Stimulated activated CD8-positive, alpha-beta memory T cell treated with anti-CD3 and anti-CD28 coated beads, Interleukin-15, amount 100 ng/mL, for 1 hour (primary cell): Measurements from ENCODE around the gene AJAP1.

Experiments
- DNase-seq: peaks from one replicate; pipeline ENCODE4 v3.0.0-alpha.2; 2020; ENCODE audit warnings: low read depth

The AJAP1 gene

DNA sequence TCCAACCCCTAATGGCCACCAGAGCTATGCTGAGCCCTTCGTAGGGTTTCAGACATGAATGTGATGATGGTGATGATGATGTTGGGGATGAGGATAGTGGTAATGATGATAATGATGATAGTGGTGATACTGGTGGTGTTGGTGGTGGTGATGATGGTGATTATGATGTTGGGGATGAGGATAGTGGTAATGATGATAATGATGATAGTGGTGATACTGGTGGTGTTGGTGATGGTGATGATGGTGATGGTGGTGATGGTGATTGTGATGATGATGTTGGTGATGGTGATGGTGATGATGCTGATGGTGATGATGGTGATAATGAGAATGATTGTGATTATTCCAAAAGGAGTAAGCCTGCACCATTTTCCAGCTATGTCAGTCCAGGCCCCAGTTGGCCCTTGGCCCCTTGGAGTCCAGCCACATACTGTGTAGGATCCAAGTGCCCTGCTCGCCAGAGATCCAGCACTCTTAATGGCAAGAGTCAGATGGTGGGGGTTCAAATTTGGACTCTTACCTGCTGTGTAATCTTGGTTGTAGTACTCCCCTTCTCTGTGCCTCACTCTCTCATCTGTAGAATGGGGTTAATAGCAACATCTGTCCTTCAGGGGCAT lies 28.3 kb downstream of the AJAP1 start:
- DNase-seq, result no peak

DNA sequence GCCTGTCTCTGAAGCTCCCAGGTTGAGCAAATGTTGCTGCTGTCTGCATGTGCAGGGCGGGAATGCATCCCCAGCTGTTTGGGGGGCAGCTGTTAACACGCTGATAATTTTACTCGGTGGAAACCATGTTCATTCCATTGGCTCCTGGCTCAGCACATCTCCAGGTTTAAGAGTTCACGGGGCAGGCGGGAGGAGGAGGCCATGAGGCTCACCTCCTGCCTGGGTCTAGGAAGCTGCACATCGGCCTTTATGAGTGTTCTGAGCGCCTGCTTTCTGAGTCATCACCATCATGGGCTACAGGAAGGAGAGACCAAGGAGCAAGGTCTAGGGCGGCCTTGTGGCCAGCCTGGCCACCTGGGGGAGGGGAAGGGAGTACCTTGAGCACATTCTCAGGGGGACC lies 29.7 kb downstream of the AJAP1 start:
- no peak for DNase-seq

DNA sequence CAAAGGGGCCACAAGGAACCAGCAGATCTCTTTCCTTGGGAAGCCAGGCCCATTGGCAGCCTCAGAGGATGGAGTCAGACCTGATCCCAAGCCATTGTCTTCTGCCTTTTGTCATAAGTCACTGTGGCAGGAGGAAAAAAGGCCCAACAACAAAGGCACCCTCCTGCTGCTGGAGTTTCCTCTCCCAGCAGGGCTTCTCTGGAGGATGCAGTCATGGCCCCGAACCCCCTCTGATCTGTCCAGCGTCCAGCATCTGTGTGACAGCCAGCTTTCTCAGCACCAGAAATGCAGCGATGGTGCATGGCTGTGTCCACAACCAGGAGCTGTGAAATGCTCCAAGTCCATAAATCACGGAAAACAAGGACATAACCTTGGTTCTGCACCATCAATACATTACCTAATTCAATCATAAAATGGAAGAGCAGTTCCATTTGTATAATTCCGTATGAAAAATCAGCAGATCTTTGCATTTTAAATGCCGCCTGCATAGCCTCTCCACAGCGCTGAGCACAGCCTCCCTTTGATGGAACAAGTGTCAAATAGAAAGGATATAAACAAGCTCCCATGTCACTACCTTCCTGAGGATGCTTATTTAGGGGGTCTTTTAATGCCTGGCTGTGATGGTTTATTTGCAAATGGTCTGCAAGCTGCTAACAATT lies 30.6 kb downstream of the AJAP1 start:
- no peak for DNase-seq

DNA sequence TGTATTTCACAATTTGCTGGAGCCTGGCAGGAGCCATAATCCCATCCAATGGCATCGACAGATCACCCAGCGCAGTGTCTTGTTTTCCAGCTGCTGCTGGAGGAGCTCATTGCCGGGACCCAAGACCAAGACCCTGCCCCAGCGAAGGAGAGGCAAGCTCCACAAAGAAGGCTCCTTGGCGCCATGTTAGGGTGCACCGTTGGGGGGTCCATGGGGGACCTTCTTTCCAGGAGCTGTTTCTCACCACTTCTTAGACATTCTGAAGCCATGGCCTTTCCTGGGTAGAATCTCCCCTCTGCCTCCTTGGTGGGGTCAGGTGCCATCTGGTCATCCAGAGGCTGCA lies 31.1 kb downstream of the AJAP1 start:
- no peak for DNase-seq

DNA sequence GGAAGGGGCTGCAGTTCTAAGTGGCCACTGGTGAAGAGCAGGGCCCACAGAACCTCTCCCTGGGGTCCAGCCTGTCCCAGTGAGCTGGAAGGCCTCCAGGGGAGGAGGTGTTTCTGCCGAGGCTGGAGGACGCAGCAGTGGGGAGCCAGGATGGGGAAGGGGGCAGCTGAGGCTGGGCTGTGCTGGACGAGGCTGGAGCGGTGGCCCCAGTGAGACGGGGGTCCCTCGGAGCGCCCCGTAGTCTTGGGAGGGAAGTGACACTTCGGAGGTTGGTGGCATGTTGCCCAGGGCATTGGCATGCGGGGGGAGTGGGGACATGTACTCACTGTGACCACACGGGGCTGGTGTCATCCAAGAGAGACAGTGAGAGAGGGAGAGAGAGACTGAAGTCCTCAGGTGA lies 33.5 kb downstream of the AJAP1 start:
- no peak for DNase-seq

DNA sequence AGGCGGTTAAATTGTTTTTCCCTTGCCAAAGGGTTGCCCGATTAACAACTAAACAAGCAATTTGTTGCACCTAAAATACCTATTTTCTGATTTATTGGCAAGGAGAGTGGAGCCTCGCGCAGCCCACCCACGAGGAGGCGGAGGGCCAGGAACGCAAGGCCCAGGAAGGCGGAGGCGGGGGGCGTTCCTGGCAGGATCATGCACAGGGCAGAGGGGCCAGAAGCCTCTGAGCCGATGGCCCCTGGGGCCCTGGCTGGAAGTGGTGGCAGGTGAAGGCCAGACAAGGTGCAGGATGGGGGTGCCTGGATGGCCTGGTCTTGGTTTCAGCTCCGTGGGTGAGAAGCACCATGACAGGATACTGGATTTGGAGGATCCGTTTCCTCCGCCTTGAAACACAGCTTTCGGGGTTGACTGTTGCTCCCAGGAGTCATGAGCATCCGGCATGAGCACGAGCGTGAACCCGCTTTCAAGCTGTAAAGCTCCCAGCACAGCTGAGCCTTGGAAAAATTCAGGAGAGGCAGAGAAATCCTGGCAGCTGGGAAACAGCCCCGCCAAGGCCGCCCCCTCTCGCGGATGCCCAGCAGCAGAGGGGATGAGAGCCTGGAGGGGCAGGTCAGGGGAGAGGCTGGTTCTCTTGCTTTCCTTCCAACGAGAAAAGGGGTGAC lies 35.0 kb downstream of the AJAP1 start:
- no peak for DNase-seq

DNA sequence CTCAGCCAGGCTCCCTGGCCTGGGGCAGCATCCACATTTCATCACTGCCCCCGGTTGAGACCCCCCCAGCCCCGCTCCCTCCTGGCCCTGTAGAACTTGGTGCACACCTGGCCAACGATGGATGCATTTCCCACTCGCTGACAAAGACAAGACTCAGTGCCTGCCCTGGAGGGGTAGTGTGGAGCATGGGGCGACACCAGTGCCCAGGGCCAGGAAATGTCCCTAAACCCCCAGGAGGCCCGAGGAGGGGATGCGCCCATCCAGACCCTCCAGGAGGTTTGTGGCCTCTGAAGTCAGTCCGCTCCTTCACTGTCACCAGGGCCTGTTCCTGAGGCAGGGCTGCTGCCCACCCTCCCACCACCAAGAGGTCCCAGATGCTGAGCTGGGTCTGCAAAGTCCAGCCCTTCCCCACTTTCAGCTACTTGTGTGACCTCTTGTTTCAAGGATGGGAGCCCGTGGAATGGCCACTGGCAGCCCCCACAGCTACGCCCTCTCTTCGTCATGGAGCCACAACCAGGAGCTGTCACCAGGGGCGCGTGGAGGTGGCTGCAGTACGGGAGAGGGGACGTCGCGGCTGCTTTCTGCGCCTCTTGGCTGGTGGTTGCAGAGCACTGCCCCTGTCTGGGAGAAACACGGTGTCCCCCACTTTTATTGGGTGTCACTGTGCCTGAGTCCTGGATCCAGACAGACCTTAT lies 35.7 kb downstream of the AJAP1 start:
- DNase-seq, result no peak

DNA sequence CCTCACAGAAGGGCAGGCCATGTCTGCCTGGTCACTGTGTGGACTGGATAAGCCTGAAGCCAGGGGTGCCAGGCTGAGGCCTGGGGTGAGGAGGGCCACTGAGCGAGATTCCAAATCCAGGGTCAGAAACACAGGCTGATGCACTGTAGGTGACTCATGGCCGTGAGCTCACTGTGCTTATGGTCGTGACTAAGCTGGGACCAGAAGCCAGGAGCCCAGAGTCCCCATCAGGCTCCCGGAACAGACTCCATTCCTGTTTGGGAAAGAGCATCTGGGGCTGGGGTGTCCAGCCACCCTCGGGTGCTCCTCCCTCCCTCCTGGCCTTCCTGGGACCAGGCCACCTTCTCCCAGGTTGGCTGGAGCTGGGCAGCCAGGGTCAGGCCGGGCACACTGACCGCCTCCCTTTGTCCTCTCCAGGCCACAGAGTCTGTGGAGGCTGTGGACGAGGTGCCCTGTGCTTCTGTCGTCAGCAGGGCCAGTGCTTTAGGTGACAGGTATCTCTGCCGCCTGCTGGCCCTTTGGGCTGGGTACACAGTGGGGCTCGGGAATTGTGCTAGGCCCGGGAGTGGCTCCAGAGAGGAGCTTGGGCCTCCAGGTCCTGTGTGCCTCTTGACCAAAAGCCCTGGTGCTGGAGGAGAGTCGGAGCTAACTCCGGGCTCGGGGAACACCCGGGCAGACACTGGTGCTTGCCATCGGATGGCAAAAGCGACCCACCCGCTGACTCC lies 36.7 kb downstream of the AJAP1 start:
- no peak for DNase-seq

DNA sequence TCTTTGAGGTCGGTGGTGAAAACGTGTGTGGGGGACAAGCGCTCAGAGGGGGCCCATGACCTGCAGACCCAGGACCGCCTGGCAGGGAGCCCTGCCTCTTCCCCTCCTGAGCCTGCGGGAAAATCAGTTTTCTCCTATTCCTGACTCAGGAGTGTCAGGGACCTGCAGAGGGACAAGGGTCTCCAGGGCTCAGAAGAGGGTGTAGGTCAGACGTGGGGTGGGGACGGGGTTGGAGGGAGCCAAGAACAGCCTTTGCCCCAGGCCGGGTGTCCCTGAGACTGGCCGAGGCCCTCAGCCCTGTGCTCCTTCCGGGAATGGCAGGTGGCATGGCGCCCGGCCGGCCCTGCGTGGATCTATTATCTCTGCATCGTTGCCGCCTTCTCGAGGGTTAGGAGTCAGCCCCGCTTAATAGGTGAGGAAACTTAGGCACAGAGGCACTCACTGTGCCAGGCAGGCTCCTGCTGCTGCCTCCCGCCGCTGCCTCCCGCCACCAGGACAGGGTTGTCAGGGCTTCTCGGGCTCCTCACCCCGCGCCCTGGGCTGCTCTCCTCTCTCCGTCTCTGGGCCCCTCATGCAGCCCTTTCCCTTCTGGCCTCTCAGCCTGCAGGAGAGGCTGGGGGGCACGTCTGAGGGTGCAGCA lies 37.5 kb downstream of the AJAP1 start:
- DNase-seq, result no peak

DNA sequence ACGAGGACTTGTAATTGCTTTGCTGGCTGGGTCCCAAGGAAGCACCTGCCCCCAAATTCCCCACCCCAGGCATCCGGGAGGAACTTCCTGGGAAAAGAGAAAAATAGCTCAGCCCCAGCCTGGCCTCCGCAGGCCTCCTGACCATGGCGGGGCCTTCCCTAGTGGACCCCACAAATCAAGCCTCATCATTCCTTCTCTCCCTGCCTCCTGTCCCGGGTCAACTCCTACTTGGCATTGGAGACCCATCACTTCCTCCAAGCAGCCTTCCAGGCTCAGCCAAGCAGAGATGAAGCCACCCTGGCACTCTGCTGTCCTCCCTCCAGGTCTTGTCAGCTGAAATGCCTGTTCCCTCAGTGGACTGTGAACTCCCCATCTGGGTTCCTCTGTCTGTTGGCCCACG lies 38.0 kb downstream of the AJAP1 start:
- DNase-seq, result no peak

DNA sequence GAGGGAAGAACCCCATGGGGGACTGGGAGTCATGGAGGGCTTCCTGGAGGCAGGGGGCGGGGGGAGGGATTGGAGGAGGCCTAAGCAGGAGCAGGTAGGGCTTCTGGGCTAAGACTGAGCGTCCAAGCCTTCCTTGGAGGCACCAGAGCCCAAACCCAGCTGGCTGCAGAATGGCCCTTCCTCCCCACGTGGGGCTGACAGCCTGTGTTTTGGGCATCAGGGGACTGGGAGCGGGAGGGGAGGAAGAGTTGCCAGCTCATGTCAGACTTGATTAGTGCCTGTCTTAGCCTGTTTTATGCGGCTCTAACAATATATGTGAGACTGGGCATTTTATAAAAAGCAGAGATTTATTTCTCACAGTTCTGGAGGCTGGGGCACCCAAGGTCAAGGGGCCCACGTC lies 38.9 kb downstream of the AJAP1 start:
- DNase-seq, result no peak

DNA sequence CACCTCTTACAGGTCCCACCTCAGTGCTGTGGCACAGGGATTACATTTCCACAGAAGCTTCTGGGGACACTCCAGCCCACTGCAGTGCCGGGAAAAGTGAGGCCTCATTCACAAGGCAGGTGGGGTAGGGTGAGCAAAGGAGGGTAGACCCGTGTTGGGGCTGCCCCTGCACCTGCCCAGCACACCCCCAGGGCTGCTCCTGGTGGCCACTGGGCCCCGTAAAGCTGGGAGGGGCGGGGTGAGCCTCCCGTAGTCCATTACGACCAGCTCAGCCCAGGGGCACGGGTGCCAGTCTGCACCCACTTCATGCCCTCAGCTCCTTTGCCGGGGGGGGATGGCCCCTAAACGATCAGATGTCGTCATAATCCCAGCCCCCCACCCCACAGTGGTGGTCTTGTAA lies 39.5 kb downstream of the AJAP1 start:
- DNase-seq, result no peak

DNA sequence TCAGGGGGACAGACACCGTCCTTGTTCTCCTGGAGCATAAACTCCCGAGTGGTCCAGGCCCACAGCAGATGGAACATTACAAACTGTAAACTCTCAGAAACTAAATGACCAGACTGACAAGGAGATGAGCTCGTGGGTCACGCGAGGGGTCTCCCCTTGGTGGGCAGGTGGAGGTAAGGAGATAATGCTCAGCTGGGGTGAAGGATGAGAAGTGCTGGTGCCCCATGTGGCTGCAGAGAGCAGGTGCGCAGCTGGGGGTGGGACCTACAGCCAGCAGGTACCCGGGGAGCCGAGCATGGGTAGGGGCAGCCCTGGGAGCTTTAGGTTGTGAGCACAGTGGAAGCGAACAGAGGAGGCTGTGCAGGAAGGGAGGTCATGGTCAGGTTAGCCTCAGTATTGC lies 40.1 kb downstream of the AJAP1 start:
- DNase-seq, result no peak

DNA sequence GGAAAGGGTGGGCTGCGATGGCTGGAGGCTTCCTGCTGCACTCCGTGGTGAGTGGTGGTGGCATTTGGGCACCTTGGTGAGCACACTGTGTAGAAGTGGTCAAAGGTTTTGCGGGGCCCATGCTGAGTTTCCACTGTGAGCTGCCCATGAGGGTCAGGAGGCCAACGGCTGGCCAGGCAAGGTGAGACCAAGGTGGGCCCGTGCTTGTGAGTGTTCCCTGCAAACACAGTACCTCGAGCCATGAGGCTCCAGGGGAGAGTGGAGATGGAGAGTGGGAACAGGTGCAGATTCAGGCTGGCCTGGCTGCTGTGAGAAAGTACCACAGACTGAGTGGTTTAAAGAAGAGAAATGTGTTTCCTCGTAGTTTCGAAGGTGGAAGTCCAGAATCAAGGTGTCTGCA lies 40.8 kb downstream of the AJAP1 start:
- no peak for DNase-seq

DNA sequence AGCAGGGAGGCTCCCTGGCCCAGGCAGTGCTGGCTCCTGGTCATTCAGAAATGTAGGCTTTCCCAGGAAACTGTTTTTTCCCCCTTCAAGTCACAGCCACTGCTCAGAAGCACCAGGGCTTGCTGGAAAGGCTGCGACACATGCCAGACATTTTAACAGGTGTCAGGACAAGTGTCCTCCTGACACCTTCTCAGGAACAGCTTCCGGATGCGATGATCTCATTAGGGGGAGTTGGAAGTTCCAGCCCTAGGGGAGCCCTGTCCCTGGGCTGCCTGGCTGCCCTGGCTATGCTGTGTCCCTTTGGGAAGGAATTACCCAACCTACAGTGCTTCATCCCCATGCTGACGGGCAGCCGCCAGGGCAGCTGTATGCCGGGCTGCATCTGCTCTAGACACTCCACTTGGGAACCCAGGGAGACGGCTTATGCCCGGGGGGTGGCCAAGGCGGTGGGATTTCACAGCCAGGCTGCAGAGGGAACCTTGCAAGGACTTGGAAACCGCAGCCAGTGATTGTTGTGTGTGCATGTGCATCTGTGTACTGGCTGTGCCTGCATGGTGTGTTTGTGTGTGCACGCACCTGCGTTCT lies 41.8 kb downstream of the AJAP1 start:
- DNase-seq, result no peak

DNA sequence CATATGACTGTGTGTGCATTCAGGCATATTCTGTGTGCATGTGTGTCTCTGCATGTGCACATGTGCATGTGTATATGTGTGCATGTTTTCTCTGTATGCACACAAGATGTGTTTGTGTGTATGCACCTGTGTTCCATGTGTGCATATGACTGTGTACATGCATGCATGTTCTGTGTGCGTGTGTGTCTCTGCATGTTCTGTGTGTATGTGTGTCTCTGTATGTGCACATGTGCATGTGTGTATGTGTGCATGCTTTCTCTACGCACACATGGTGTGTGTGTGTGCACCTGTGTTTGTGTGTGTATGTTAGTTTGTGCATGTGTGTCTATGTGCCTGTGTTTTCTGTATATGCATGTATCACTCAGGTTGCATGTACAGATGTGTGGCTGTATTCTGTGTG lies 42.3 kb downstream of the AJAP1 start:
- DNase-seq, result no peak

DNA sequence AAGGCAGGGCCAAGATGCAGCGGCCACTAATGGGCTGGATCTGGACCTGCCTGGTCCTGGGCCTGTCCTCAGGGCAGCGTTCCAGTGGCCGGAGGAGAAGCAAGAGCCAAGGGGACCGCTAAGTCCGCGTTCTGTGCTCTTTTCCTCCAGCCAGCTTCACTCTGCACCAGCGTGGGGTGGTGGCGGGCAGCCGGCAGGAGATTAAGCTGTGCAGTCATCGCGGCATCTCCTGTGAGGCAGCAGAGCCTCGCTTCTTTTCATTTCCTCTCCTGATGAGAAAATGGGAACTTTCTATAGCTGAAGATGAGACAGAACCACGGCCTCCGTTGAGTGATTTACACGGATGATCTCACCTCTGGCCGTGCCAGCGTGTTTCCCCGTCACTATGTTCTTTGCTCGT lies 43.4 kb downstream of the AJAP1 start:
- DNase-seq, result no peak

DNA sequence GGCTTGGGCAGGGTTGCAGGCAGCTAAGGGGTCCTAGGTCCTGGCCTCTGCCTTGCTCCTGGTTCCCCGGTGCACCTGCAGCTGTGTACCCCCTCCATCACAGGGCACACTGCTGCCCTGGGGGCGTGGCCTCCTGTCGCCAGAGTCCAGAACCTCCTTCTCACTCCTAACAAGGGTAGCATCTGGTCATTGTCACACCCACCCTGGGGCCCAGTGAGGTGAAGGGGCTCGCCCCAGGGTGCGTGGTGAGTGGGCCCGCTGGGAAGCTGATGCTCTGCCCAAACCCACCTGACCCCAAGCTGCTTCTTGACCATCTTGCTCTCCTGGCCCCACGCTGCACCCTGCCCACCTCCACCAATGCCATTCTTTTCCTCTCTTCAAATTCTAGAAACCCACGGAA lies 44.5 kb downstream of the AJAP1 start:
- no peak for DNase-seq

DNA sequence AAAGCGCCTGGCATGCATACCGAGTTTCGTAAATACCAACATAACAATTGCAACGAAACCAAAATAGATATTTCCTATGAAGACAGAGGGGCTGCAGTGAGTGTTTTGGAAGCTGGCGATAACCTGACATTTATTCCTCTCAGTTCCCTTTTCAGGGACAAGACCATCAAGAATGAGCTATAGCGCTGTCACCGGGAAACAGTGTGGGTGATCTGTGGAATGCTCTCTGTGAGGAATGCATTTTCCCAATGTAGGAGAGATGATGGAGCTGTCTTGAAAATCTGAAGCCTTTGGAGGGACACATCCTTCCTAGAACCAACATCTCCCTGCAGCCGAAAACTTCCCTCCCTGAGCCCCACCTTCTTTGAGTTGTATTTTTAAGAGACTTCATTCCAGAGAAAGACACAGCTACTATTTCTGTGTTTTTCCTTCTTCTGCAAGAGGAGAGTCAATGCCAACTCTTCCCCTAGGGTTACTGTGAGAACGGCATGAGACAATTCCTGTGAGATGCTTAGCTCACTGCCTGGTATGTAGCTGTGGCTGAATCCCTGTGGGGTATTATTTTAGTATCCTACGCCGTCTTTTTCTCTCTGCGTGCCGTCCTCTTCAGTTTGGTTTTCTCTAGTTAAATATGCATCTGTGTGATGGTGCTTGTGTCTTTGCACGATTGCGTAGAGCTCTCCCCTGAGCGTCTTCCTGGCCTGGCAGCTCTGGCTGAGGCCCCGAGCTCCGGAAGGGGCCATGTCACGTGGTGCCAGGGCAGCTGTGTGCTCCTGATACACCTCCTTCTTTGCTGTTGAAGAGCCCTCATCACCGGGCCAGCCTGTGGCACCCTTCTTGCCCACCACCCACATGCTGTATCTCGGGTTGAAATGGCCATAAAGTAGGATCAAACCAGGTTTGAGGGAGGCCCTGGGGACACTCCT lies 45.2 kb downstream of the AJAP1 start:
- DNase-seq, result no peak

DNA sequence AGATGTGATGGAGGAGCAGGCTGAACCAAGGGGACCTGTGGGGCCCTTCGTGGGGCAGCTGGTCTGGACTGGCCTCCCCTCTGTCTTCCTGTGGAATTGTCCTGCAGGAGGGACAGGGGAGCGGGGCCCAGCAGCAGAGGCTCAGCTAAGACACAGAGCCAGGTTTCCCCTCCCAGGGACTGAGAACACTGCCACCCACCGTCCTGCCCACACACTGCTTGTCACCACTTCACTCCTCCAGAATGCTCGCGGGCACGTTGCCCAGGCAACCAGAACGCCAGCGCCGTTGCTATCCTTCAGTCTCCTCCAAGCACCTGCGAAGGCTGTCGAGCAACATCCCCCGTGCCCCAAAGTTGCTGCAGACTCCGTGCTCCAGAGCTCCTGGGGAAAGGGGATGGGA lies 46.4 kb downstream of the AJAP1 start:
- DNase-seq, result no peak

DNA sequence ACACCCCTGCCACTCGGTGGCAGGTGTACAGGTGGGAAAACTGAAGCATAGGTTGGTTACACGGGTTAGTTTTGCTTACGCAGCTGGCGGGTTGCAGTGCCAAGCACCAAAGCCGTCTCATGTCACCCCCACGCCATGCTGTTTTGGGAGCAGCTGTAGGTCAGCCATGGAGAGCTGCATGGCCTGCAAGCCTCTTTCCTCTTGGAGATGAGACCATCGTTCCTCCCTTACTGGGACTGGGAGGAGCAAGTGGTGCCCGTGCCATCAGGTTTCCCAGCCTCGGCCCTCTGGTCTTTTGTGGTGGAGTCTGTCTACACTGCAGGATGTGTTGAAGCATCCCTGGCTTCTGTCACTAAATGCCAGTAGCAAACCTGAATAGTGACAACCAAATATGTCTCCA lies 46.9 kb downstream of the AJAP1 start:
- DNase-seq, result no peak
